Endothelial cell (in vitro differentiated cells): Measurements from ENCODE around the gene CARM1. TPM values are rescaled to one million over a fixed set of nuclear protein-coding genes. Genes with fewer than 3 reads are reported as not detected.

Source experiments
- DNase-seq: peaks from one replicate; pipeline ENCODE4 v3.0.0; 2021; ENCODE audit warnings: low spot score
- H3K27ac Mint-ChIP-seq: one replicate; pipeline ENCODE4 v1.8.0; 2021; ENCODE audit warnings: mixed read lengths, inconsistent platforms; ENCODE audit not compliant: unreplicated experiment
- H3K27me3 Mint-ChIP-seq: one replicate; pipeline ENCODE4 v1.8.0; 2021; ENCODE audit warnings: mild to moderate bottlenecking, moderate library complexity, mixed read lengths, inconsistent platforms; ENCODE audit not compliant: unreplicated experiment
- H3K36me3 Mint-ChIP-seq: one replicate; pipeline ENCODE4 v1.8.0; 2021; ENCODE audit warnings: mild to moderate bottlenecking, low read depth, mixed read lengths, inconsistent platforms; ENCODE audit not compliant: unreplicated experiment
- H3K4me1 Mint-ChIP-seq: one replicate; pipeline ENCODE4 v1.8.0; 2021; ENCODE audit warnings: mild to moderate bottlenecking, mixed read lengths, inconsistent platforms; ENCODE audit not compliant: unreplicated experiment
- H3K4me3 Mint-ChIP-seq: one replicate; pipeline ENCODE4 v1.8.0; 2021; ENCODE audit warnings: mild to moderate bottlenecking, mixed read lengths, inconsistent platforms; ENCODE audit not compliant: unreplicated experiment
- H3K9me3 Mint-ChIP-seq: one replicate; pipeline ENCODE4 v1.8.0; 2021; ENCODE audit warnings: mixed read lengths, inconsistent platforms; ENCODE audit not compliant: unreplicated experiment
- CTCF ChIP-seq: fragments of 200-600 bp; sonication (generic); IDR thresholded peaks from one replicate; pipeline ENCODE4 v1.5.0; 2021; ENCODE audit warnings: antibody characterized with exemption; ENCODE audit not compliant: unreplicated experiment
- total RNA-seq: library from RNA; stranded (reverse); fragmentation: NEBNext Ultra II Directional; extraction: Animal tissue kit (Norgen Biotek cat#: 25700); gene quantifications from one replicate; pipeline ENCODE4 v1.2.1, GENCODE V29; 2021; ENCODE audit not compliant: unreplicated experiment

CARM1 gene
- total RNA-seq, 1 donor from 2014 or later, result 63.2 TPM

GRCh38 chr19:10908380-10908960 lies 37.1 kb downstream of the CARM1 start:
- H3K27ac Mint-ChIP-seq, result no peak overlapping the region
- DNase-seq, result no peak
- TF ChIP-seq CTCF, result no peak
- no peaks in the 10 kb centered on the region for H3K9me3 Mint-ChIP-seq
- peaks cover 14% of the 10 kb centered on the region for H3K36me3 Mint-ChIP-seq
- H3K27me3 Mint-ChIP-seq, result peaks cover 6% of the 10 kb centered on the region
- no peaks in the 10 kb centered on the region for H3K4me1 Mint-ChIP-seq
- no peak overlapping the region for H3K4me3 Mint-ChIP-seq

GRCh38 chr19:10911579-10912363 lies 40.4 kb downstream of the CARM1 start:
- TF ChIP-seq CTCF, result no peak
- no peaks in the 10 kb centered on the region for H3K4me1 Mint-ChIP-seq
- no peak overlapping the region for H3K27ac Mint-ChIP-seq
- peaks cover 6% of the 10 kb centered on the region for H3K27me3 Mint-ChIP-seq
- no peak for DNase-seq
- H3K9me3 Mint-ChIP-seq, result no peaks in the 10 kb centered on the region
- no peak overlapping the region for H3K4me3 Mint-ChIP-seq
- peaks cover 14% of the 10 kb centered on the region for H3K36me3 Mint-ChIP-seq

- Mint-ChIP-seq H3K36me3 (peaks cover 14% of the 10 kb centered on the region), H3K27me3 (peaks cover 6% of the 10 kb centered on the region), H3K9me3 (no peaks in the 10 kb centered on the region), H3K4me1 (no peaks in the 10 kb centered on the region), H3K4me3 (no peak overlapping the region), H3K27ac (no peak overlapping the region)
- TF ChIP-seq CTCF, result no peak
- no peak for DNase-seq
Observed at GRCh38 chr19:10912619-10913018, 41.3 kb downstream of the CARM1 start.

- H3K27me3 Mint-ChIP-seq, result peaks cover 8% of the 10 kb centered on the region
- DNase-seq, result no peak
- peaks cover 17% of the 10 kb centered on the region for H3K36me3 Mint-ChIP-seq
- TF ChIP-seq CTCF, result no peak
- no peak overlapping the region for H3K4me3 Mint-ChIP-seq
- H3K4me1 Mint-ChIP-seq, result no peaks in the 10 kb centered on the region
- H3K27ac Mint-ChIP-seq, result no peak overlapping the region
- no peaks in the 10 kb centered on the region for H3K9me3 Mint-ChIP-seq
Observed at GRCh38 chr19:10913716-10914340, 42.5 kb downstream of the CARM1 start.
